ENCODE results near the gene FOXD2.

GRCh38 chr1:47469390-47469759 lies 31.5 kb downstream of the FOXD2 start:
- TF ChIP-seq STAT6 (CRISPR knock-in tag; conservative IDR thresholded peaks at IDR 0.05; ENCODE audit: low read depth) (no peak), NFYB (CRISPR knock-in tag; conservative IDR thresholded peaks at IDR 0.05; ENCODE audit: low read depth) (no peak), CTCF (IDR thresholded peaks at IDR 0.05) (no peak)

Measured in WTC11 (cell line).